ENCODE measurements around the gene TRIM56.
"Not testable (repeated sequence)": the region's sequence is repeated elsewhere in the genome, so short reads cannot be mapped to it uniquely, and the experiment has no call there.

Gene TRIM56, protein sequence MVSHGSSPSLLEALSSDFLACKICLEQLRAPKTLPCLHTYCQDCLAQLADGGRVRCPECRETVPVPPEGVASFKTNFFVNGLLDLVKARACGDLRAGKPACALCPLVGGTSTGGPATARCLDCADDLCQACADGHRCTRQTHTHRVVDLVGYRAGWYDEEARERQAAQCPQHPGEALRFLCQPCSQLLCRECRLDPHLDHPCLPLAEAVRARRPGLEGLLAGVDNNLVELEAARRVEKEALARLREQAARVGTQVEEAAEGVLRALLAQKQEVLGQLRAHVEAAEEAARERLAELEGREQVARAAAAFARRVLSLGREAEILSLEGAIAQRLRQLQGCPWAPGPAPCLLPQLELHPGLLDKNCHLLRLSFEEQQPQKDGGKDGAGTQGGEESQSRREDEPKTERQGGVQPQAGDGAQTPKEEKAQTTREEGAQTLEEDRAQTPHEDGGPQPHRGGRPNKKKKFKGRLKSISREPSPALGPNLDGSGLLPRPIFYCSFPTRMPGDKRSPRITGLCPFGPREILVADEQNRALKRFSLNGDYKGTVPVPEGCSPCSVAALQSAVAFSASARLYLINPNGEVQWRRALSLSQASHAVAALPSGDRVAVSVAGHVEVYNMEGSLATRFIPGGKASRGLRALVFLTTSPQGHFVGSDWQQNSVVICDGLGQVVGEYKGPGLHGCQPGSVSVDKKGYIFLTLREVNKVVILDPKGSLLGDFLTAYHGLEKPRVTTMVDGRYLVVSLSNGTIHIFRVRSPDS

DNA sequence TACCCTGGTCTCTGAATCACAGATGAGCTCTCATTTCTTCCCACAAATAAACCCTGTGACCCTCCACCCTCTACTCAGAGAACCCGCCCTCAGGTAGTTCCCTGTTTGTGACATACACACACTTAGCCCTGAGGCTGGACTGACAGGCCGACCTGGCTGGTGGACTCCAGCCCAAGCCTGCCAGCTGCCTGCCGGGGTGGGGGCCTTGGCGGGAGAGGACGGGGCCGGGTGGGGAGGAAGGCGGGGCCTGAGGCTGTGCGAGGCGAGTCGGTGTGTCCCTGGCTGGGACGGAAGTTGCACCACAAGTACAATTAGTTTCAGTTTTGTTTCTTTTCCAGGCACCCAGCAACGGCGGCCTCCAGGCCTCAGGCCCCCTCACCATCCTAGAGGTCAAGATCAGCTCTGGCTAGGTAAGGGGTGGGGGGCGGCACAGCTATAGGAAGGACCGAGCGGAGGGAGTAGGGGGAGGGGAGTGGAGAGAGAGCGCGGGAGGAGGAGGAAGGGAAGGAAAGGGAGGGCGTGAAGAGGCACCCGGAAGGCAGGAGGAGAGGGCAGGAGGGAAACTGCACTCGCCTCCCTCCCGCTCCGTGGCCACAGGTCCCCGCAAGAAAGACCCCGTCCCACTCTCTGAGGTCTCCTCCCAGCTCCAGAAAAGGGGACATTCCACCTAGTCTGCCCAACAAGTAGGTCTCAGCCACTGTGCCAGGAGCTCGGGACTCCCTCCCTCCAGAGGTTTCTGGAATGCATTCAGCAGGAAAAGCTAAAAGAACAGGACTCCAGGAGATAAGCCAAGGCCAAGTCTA is at the start of gene TRIM56:
Gene TRIM56 (plus strand): TSS at position 320 of the 803 bp plus-strand sequence. CDS start 1,832 bp downstream, outside the sequence.
- Histone ChIP-seq H3K4me1 (no peaks in the 10 kb centered on the region), H3K27me3 (ENCODE audit: control insufficient read depth, insufficient read depth, low read length) (no peaks in the 10 kb centered on the region), H3K4me2 (ENCODE audit: low read length) (peak within 1 kb of the TSS; percentile 99), H3K4me3 (ENCODE audit: low read depth, low read length) (peak within 1 kb of the TSS; percentile 76), H3K36me3 (ENCODE audit: control insufficient read depth, insufficient read depth, low read length) (no peaks in the 10 kb centered on the region), H3K27ac (peak within 1 kb of the TSS; percentile 80), H2AFZ (peak within 1 kb of the TSS; percentile 92), H3K79me2 (peaks cover 2% of the 10 kb centered on the region), H3K9me3 (ENCODE audit: control insufficient read depth, low read length) (no peaks in the 10 kb centered on the region), H3K9ac (peak within 1 kb of the TSS; percentile 21)
- TF ChIP-seq, protein P1, sequence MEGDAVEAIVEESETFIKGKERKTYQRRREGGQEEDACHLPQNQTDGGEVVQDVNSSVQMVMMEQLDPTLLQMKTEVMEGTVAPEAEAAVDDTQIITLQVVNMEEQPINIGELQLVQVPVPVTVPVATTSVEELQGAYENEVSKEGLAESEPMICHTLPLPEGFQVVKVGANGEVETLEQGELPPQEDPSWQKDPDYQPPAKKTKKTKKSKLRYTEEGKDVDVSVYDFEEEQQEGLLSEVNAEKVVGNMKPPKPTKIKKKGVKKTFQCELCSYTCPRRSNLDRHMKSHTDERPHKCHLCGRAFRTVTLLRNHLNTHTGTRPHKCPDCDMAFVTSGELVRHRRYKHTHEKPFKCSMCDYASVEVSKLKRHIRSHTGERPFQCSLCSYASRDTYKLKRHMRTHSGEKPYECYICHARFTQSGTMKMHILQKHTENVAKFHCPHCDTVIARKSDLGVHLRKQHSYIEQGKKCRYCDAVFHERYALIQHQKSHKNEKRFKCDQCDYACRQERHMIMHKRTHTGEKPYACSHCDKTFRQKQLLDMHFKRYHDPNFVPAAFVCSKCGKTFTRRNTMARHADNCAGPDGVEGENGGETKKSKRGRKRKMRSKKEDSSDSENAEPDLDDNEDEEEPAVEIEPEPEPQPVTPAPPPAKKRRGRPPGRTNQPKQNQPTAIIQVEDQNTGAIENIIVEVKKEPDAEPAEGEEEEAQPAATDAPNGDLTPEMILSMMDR (IDR thresholded peaks at IDR 0.05) = no peak

DNA sequence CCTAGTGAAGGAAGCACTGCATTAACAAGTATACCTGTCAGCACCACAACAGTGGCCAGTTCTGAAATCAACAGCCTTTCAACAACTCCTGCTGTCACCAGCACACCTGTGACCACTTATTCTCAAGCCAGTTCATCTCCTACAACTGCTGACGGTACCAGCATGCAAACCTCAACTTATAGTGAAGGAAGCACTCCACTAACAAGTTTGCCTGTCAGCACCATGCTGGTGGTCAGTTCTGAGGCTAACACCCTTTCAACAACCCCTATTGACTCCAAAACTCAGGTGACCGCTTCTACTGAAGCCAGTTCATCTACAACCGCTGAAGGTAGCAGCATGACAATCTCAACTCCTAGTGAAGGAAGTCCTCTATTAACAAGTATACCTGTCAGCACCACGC is 49.3 kb upstream of the TRIM56 start:
- Histone ChIP-seq H3K27me3 (ENCODE audit: control insufficient read depth, insufficient read depth, low read length) (no peaks in the 10 kb centered on the region), H3K27ac (no peak overlapping the region), H3K36me3 (ENCODE audit: control insufficient read depth, insufficient read depth, low read length) (no peaks in the 10 kb centered on the region), H3K4me1 (no peaks in the 10 kb centered on the region), H3K9me3 (ENCODE audit: control insufficient read depth, low read length) (no peaks in the 10 kb centered on the region), H3K79me2 (no peaks in the 10 kb centered on the region), H3K4me2 (ENCODE audit: low read length) (no peak overlapping the region), H2AFZ (no peak overlapping the region), H3K4me3 (ENCODE audit: low read depth, low read length) (no peak overlapping the region), H3K9ac (no peak overlapping the region)
- TF ChIP-seq, protein P1 (IDR thresholded peaks at IDR 0.05) = no peak

DNA sequence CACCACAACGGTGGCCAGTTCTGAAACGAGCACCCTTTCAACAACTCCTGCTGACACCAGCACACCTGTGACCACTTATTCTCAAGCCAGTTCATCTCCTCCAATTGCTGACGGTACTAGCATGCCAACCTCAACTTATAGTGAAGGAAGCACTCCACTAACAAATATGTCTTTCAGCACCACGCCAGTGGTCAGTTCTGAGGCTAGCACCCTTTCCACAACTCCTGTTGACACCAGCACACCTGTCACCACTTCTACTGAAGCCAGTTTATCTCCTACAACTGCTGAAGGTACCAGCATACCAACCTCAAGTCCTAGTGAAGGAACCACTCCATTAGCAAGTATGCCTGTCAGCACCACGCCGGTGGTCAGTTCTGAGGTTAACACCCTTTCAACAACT is 44.0 kb upstream of the TRIM56 start:
- H3K36me3 ChIP-seq (ENCODE audit: control insufficient read depth, insufficient read depth, low read length); H3K79me2 ChIP-seq; H3K4me2 ChIP-seq (ENCODE audit: low read length); H3K4me1 ChIP-seq; H3K9ac ChIP-seq; H3K27ac ChIP-seq; H2AFZ ChIP-seq; H3K4me3 ChIP-seq (ENCODE audit: low read depth, low read length); H3K27me3 ChIP-seq (ENCODE audit: control insufficient read depth, insufficient read depth, low read length); H3K9me3 ChIP-seq (ENCODE audit: control insufficient read depth, low read length): not testable (repeated sequence)

DNA sequence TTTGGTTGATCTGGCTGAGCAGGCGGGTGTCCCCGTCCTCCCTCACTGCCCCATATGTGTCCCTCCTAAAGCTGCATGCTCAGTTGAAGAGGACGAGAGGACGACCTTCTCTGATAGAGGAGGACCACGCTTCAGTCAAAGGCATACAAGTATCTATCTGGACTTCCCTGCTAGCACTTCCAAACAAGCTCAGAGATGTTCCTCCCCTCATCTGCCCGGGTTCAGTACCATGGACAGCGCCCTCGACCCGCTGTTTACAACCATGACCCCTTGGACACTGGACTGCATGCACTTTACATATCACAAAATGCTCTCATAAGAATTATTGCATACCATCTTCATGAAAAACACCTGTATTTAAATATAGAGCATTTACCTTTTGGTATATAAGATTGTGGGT is 26.9 kb upstream of the TRIM56 start:
- TF ChIP-seq, protein P1 (IDR thresholded peaks at IDR 0.05) = no peak
- Histone ChIP-seq H2AFZ (no peak overlapping the region), H3K9ac (no peak overlapping the region), H3K27ac (no peak overlapping the region), H3K27me3 (ENCODE audit: control insufficient read depth, insufficient read depth, low read length) (no peaks in the 10 kb centered on the region), H3K4me1 (no peaks in the 10 kb centered on the region), H3K36me3 (ENCODE audit: control insufficient read depth, insufficient read depth, low read length) (no peaks in the 10 kb centered on the region), H3K9me3 (ENCODE audit: control insufficient read depth, low read length) (no peaks in the 10 kb centered on the region), H3K4me3 (ENCODE audit: low read depth, low read length) (no peak overlapping the region), H3K4me2 (ENCODE audit: low read length) (no peak overlapping the region), H3K79me2 (no peaks in the 10 kb centered on the region)

DNA sequence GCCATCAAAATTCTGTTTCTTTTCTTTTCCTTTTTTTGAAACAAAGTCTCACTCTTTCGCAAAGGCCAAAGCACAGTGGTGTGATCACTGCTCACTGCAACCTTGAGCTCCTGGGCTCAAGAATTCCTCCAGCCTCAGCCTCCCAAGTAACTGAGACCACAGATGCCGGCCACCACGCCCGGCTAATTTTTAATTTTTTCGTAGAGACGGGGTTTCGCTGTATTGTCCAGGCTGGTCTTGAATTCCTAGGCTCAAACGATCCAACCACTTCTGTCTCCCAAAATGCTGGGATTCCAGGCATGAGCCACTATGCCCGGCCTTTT is 25.7 kb upstream of the TRIM56 start:
- Histone ChIP-seq H3K79me2 (no peaks in the 10 kb centered on the region), H3K9me3 (ENCODE audit: control insufficient read depth, low read length) (no peaks in the 10 kb centered on the region), H3K4me3 (ENCODE audit: low read depth, low read length) (no peak overlapping the region), H3K4me1 (no peaks in the 10 kb centered on the region), H3K27ac (no peak overlapping the region), H2AFZ (no peak overlapping the region), H3K36me3 (ENCODE audit: control insufficient read depth, insufficient read depth, low read length) (no peaks in the 10 kb centered on the region), H3K4me2 (ENCODE audit: low read length) (no peak overlapping the region), H3K9ac (no peak overlapping the region), H3K27me3 (ENCODE audit: control insufficient read depth, insufficient read depth, low read length) (no peaks in the 10 kb centered on the region)
- TF ChIP-seq, protein P1 (IDR thresholded peaks at IDR 0.05) = no peak
